ENCODE measurements around the gene MAPKAP1.

Gene MAPKAP1

DNA sequence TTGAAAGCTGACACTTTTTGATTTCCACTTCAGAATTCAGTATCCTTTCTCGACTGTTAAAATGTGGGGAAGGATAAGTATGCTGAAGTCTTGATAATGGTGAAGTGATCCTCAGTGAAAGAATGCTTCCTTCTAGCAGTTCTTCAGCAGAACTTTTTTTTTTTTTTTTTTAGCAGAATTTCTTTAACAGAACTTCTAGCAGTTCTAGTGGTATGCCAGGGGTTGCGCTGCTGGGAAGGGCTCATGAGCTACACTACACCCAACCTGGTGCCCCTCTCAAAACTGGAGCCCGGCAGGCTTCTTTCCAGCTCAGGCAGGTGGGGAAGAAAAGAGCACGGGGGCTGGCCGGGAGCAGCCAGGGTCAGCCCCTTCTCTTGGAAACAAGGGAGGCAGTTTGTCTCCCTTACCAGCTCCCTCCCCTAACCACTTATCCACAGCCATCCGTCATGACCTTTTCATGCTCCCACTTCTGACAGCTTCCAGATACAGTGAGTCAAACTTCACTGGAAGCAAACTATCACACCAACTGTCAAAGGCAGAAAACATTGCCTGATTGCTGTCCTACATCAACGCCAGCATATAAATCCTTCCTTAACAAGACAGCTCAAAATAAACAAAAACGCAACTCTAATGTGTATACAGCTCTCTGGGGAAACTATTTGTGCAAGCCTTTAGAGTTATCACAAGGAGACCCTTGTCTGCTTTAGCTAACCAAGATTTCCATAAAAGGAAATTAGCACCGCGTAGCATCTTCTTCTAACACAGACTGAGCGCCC is 233.9 kb downstream of the MAPKAP1 start:
- no peak for DNase-seq

- DNase-seq, result no peak
These were observed 234.5 kb downstream of the MAPKAP1 start for GRCh38 chr9:125472562-125472925.

DNA sequence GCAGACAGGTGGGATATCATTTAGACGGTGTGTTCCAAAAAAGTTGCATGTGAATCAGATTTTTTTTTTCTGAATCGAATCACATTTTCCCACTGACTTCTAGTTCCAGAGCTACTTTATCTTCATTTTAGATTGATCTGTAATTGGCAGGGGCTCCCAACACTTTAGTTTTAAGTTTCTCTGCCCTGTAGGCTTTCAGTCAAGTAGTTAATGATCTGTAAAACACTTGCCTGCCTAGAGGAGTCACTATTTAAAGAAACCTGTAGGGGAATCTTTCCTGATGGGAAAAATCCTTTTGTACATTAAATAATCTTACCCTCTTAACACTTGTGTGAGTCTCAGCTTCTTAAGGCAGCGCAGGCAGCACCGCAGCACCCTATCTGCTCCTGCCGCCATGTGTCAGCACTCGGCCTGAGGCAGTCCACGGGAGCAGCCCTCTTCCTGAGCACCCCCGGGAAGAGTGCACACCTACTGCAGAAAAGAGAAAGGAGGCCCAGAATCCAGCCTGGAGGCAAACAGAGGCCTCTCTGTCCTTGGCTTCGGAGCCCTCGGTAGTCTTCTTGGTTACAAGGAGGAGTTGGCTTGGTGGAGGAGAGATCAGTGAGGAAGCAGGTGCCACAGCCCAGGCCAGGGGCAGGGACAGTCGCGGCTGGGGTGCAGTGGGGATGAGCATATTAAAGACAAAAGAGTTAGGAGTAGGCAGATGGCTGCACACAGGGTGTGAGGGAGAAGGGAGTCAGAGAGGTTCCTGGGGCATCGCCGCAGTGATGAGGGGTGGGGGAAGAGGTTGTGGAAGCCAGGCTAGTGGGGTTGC is 236.0 kb downstream of the MAPKAP1 start:
- no peak for DNase-seq

- no peak for DNase-seq
These were observed 236.8 kb downstream of the MAPKAP1 start for GRCh38 chr9:125470189-125470588.

DNA sequence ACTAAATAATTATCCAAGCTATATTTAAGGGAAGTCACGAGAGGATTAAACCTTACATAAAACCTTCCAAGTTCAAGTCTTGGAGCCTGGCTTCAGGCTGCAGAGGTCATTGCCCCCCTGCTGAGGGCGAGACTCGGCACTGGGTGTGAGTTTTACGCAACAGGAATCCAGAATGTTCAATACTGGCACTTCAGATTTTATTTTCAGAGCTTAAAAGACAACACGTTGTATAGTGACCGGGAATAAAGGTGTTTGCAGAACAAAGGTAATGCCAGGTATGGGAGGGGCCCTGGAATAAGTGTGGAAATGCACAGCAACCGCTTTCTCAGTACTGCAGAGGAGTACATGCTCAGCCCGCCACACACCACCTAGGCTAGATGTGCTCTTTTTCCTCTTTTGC is 238.4 kb downstream of the MAPKAP1 start:
- DNase-seq, result no peak

- DNase-seq, result no peak
These were observed 239.8 kb downstream of the MAPKAP1 start for GRCh38 chr9:125467116-125467740.

GRCh38 chr9:125466411-125466810 is 240.6 kb downstream of the MAPKAP1 start:
- DNase-seq, result no peak

GRCh38 chr9:125464591-125465385 is 242.2 kb downstream of the MAPKAP1 start:
- no peak for DNase-seq

DNA sequence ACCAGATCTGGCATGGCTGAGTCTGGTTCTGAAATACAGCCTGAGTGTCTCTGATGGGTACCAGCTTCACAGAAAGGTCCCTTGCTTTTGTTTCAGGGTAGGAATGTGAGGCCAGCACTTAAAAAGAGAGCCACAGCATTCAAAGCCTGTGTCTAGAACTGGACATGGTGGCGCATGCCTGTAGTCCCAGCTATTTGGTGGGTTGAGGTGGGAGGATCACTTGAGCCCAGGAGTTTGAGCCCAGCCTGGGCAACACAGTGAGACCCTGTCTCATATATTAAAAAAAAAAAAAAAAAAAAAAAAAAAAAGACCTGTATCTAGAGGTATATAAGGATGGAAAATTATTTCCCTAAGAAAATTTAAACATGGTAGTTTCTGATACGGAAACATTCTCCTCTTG is 243.1 kb downstream of the MAPKAP1 start:
- DNase-seq, result no peak

GRCh38 chr9:125462861-125463291 is 244.1 kb downstream of the MAPKAP1 start:
- no peak for DNase-seq

DNA sequence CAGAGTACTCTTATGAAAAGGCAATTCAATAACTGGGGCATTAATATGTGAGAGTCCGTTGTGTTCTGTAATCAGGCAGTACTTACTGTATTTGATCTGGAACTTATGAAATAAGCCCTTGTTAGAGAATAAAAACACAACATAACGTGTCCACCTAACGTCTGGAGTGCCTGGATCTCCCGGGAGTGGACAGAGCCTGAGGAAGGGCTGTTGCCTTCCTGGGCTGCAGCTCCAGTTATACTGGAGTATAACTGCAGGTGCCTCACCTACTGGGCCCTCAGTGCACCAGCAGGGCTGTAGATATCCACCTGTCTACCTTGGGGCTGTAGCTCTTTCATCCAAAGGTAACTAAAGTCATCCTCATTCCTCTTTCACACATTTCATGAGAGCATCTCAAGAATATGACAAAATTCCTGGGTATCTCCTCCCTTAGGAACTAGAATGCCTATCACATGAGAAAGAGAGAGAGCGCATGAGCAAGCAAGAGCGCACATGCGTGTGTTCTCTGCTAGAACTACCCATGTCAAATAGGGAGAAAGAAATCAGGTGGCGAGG is 245.3 kb downstream of the MAPKAP1 start:
- no peak for DNase-seq

DNA sequence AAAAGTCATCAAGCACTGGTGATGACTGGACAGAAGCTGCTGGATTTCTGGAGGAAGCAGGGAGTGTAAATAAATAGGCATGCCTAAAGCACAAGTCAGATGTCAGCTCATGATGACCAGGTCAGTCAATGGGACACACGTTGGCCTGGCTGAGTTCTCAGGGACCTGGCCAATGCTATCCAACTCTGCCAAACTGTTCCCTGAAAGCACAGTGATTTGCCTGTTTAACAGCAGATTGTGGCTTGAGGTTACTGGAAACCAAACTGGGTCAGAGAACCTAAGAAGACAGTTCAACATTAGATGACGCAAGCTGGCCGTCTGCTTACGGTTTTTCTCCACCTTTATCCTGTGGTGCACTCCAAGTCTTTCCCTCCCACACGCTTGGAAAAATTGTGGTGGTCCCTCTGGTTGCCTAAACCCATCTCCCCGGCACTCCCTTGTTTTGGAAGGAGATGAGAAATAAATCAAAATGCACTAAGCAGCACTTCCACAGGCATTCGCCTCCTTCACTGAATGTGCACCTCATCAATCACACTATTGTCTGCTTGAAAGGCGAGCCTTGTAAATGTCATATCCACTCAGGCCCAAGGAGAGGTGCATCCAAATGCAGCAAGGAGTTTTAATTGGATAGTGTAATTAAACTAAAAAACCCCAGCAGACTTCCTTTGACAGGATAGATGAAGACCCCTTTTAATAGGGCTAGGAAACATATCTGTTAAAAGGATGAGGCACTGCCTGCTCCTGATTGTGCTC is 245.9 kb downstream of the MAPKAP1 start:
- DNase-seq, result no peak

- no peak for DNase-seq
These were observed 246.7 kb downstream of the MAPKAP1 start for GRCh38 chr9:125460346-125460745.

- DNase-seq, result no peak
These were observed 249.7 kb downstream of the MAPKAP1 start for GRCh38 chr9:125457357-125457756.

- no peak for DNase-seq
These were observed 251.1 kb downstream of the MAPKAP1 start for GRCh38 chr9:125455876-125456275.

GRCh38 chr9:125455132-125455531 is 251.9 kb downstream of the MAPKAP1 start:
- DNase-seq, result no peak

- DNase-seq, result no peak
These were observed 259.7 kb downstream of the MAPKAP1 start for GRCh38 chr9:125447202-125447802.

DNA sequence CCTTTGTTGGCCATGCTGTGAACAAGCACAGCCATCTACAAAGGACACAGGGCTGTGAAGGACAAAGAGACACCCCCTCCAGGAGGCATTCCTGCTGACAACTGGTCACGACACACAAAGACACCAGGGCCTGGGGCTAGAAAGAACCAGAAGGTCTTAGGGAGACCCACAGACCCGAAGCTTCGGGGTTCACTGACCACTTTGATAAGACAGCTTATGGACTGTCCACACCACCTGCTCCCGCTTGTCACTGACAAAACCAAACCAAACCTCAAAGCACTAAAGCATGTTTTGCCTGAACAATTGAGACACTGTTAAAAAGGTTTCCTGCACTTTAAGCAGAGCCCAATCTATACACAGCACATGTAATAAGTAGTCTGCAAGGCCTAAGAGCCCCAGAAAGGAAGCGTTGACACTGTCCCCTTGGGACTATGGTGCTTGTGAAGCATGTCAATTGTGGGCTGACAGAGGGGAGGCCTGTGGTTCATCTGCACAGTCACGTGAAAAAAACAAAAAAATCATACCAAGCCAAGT is 260.4 kb downstream of the MAPKAP1 start:
- DNase-seq, result no peak

- DNase-seq, result no peak
These were observed 262.0 kb downstream of the MAPKAP1 start for GRCh38 chr9:125444956-125445506.

- DNase-seq, result no peak
These were observed 262.8 kb downstream of the MAPKAP1 start for GRCh38 chr9:125444166-125444565.

- no peak for DNase-seq
These were observed 263.6 kb downstream of the MAPKAP1 start for GRCh38 chr9:125443367-125443766.
